GDM1 (cell line): ENCODE measurements around the gene GABBR1.

Experiments
- DNase-seq: peaks from one replicate; lab custom pipeline; 2025; lab: John Stamatoyannopoulos, UW

The GABBR1 gene

DNA sequence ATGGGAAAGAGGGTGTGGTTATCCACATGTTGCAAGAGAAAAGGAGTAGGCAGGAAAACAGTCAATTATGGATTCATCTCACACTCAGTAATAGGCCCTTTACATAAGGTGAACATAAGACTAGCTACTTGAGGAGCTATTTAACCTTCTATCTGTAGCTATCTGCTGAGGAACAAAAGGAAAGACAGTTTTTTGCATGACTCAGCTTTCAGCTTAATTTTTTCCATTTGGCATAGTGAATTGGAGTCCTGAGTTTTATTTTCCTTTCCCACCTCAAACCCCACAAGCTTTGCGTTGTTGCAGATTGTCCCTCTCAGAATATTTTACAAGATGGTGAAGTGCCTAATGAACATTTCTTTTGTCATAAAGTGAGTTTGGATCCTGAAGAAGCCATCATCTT is 105.9 kb downstream of the GABBR1 start:
- DNase-seq, result no peak

DNA sequence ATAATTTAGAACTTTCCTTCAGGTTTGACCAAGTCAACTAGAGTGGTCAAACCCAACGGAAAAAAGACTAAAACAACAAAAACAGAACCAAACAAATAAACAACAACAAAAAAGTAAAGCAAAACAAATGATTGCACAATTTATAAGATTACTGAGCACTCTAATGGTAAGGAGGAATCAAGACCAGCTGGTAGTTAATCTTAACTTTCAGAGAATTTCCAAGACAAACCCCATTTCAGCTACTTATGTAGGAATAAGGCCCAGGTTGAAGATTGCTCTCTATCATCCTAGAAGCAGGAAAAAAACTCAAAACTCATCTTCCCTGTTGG is 107.7 kb downstream of the GABBR1 start:
- no peak for DNase-seq

DNA sequence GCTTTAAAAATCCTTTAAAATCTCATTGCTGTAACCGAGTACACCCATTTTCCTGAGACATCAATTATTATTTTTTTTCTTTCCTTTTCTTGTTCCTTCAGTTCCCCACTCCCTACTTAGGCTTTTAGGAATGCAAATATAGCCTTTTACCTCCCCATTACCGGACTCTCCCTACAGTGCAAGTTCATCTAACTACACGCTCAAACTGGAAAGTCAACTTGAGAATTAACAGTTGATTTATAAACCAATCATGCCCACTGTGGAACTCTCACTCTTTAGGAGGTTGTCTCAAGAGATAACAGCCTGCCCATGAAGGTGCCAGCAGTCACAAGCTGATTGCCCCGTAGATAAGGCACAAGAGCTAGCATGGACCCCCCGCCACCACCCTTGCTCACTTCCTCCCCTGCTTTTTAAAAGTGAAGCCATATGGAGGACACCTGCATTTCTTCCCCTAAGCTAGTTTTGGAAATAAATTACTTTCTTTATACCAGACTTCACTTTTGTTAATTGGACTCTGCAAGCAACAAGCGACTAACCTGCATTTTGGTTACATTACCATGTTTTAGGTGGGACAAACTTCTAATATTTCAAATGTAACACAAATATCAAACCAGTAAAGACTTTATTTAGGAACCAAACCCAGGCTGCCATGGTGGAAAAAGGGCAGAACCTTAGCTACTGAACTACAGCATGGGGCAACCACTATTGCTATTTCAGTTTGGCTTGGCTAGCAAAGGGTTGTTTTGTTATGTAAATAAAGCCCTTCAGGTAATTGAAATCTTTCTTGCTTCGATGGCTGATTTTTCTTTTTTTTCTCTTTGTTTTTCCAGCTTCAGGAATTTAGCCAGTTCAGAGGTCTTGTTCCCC is 108.3 kb downstream of the GABBR1 start:
- DNase-seq, result no peak

DNA sequence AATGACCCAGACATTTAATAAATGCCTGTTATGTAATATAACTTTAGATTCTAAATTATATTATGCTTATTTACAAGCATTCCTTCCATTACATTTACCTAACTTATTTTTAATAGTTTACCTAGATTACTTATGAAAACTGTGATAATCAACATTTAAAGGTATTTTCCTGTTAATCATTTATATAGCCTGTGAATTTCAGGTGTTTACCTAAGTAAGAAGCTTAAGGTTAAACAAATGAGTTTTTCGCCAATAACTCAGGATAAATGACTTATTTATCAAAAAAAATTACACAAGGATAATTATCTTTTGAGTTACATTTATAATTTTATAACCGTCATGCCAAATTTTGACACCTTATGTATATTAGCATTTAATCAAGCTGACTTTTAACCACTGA is 108.9 kb downstream of the GABBR1 start:
- no peak for DNase-seq

DNA sequence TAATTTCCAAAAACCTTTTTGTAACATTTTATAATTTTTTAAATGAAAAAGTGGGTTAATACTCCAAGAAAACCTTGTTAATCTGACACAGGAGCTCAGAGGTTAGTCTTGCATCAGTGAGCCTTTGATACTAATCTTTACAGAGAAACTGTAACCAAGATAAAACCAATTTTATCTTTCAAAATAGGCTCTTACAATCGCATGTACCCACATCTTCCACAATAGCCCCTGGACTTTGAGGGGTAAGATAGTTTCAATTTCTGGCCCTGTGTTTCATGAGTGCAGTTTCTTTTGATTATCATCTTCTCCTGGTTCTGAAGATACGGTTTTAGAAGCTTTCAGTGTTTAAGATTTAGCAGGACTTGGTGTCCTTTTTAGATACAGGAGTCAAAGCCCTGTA is 110.8 kb downstream of the GABBR1 start:
- no peak for DNase-seq

DNA sequence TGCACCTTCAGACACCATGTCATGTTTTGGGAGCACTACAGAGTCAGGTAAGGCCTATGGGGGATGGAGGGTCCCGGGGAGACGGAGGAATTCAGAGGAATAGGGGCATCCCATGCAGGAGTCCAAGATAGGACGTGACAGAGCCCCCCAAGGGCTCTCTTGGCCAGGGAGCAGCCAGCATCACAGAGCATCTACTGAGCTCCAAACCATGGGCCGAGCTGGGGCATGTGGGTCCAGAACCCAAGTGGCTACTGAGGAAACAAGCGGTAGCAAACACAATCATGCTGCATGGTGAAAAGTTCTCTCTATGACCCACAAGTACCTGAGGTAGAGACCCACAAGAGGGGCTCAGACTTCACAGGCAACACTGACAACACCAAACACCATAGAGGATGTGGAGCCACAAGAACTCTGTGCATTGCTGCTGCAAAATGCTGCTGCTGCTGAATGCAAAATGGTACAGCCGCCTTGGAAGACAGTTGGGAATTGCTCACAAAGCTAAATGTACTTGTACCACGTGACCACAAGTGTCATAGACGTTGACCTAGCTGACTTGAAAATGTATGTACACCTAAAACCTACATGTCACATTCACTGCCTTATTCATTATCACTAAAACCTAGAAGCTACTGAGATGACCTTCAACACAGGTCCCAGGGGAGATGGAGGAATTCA is 111.8 kb downstream of the GABBR1 start:
- DNase-seq, result no peak

DNA sequence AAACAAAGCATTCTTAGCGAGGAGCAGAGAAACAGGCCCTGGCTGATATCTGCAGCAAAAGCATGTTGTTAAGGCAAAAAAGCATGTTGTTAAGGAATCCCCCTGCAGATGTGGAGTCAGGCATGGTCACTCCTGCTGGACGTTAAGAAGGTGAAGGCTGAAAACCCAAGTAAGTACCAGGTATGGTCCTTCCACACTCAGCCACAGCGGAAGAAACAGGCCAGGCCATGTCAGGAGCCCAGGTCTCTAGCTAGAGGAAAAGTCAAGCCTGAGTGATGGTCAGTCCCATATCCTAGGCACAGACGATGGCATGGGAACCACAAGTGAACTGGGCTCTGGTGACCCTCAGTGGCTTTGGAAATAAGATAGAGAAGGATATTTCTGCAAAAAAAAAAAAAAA is 112.8 kb downstream of the GABBR1 start:
- no peak for DNase-seq

DNA sequence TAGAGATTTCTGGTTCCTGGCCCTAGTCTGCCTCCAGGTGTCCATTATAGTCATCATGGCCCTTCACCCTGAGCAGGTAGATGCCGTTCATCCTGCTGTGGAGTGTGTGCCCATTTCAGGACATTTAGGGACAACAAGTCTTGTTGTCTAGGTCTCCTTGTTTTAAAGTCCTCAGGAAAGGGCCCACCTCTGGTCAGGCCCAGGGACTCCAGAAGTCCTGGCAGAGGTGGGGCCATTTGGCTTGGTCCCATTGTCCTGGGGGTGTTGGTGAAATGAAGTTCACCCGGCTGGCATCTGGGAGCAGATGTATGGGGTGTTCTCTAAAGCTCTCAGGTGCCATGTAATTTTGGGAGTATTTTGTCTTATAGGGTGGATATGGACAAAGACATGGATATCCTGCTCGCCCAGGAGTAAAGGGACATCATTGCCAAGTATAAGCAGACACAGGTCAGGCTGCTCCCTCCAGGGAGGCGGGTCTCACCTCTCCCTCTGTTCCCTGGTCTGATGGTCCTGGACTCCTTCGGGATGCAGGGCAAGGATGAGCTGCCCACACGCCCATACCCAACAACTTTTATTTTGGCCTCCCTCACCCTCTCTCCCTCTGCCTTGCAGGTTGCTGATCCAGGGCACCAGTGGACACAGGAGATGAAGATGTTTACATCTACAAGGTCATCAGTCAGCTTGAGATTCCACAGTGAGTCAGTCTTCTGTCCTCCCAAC is 113.5 kb downstream of the GABBR1 start:
- no peak for DNase-seq

DNA sequence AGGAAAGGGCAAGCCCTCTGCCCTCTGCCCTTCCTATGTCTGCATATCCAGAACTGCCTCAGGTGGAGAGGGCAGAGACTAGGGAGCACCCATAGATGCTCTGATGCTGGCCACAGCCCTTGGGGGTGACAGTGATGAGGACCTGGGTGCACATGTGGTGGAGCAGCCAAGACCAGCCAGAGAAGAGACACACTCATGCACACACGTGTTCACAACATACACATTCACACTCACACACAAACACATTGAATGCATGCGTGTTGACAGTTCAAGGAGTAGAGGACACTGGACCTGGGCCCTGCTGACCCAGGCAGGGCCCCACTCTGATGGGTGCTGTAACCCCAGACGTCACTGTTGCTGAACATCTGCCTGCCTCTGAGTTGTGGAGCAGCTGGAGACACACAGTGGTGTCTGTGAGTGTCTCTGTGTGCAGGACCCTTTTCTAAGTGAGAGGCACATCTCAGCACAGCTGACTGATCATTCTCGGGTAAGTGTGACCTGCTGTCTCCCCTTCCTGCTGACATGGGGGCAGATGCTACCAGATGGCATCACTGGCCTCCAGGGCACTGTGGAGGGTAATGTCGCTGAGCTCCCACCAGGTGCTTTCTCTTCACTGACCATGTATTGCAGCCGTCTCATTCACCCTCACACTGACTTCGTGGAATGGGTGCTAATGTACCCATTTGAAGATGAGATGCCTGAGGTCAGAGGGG is 115.1 kb downstream of the GABBR1 start:
- no peak for DNase-seq

DNA sequence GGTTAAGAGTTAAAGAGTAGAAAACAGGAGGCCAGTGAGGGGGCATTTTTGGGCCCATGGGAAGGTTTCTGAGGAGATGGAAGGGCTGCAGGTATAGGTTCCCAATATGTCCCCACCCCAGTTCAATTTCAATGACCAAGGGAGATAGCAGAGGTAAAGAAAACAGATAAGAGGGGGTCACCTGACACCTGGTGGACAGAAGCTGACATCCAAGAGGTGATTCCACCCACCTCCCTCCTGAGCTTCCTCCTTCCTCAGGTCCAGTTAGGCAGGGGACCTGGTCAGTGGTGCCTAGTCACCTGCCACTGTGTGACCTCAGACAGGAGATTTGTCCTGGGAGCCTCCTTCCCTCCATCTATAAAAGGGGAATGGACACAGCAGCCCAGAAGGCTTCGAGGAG is 115.7 kb downstream of the GABBR1 start:
- no peak for DNase-seq

DNA sequence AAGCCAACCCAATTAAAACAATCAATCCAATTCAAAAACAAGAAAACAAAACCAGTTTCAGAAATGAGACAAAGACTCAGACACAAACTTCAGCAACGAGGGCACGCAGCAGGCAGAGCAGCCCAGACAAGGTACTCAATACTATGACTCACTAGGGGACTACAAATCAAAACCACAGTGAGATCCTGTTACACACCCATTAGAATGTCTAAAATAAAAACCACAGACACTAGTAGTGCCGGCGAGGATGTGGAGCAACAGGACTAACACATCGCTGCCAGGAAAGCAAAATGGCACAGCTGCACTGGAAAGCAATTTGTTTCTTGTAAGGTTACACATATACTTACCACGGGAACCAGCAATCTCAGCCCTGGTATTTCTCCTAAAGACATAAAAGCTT is 116.9 kb downstream of the GABBR1 start:
- peak; percentile 28 for DNase-seq

DNA sequence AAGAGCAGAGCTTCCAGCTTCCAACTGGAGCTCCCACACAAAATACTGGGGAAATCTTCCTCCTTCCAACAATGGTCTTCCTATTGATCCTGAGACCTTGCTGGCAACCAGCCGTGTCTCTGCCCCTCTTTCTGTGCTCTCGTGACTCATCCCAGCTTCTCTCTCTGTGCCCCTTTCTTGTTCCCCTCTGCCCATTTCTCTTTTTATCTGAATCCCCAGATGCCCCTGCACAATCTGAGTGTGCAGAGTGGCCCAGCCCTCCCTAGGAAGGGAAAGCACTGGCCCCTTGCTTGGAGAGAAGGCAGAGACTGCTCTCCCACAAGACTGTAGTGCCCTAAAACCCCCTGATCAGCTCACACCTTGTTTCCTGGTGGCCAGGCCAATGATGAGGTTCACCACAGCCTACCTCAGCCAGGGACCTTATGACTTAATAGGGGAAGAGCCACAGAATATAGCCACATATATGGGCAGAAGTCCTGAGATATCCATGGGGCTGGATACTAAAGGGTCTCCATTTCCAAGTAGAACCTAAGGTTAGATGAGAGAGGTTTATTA is 122.2 kb downstream of the GABBR1 start:
- no peak for DNase-seq

DNA sequence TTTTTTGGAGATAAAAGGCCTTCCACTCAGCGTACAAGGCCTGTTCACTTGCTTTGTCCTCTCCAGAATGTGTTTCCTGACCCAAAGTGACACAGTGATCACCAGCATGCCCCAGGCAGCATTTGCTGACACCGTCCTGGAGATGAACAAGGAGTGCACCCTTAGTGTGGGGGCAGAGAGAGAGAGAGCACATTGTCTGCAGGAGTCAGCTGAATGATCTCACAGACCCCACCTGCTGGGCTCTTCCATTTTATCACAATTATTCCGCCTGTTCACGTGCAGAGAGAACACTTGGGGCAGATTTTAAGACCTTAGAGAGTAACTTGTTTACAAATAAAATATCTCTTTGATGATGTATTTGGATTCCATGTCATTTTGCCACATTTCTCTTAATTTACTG is 122.8 kb downstream of the GABBR1 start:
- no peak for DNase-seq
